ENCODE measurements around the gene HAGHL.
"Not testable (repeated sequence)": the region's sequence is repeated elsewhere in the genome, so short reads cannot be mapped to it uniquely, and the experiment has no call there.

The HAGHL gene

GRCh38 chr16:689175-689897 lies 37.6 kb upstream of the HAGHL start:
- DNase-seq (ENCODE audit: low read depth): no peak

- not testable (repeated sequence) for DNase-seq (ENCODE audit: low read depth)
These were observed 35.7 kb upstream of the HAGHL start for GRCh38 chr16:691242-691641.

GRCh38 chr16:692356-693108 lies 34.4 kb upstream of the HAGHL start:
- DNase-seq (ENCODE audit: low read depth): no peak

- DNase-seq (ENCODE audit: low read depth): no peak
These were observed 33.5 kb upstream of the HAGHL start for GRCh38 chr16:693364-693763.

- no peak for DNase-seq (ENCODE audit: low read depth)
These were observed 33.1 kb upstream of the HAGHL start for GRCh38 chr16:693766-694165.

- DNase-seq (ENCODE audit: low read depth): no peak
These were observed 32.6 kb upstream of the HAGHL start for GRCh38 chr16:694187-694862.

GRCh38 chr16:694863-695354 lies 32.0 kb upstream of the HAGHL start:
- DNase-seq (ENCODE audit: low read depth): no peak

GRCh38 chr16:695355-696089 lies 31.4 kb upstream of the HAGHL start:
- DNase-seq (ENCODE audit: low read depth): no peak

- DNase-seq (ENCODE audit: low read depth): no peak
These were observed 27.8 kb upstream of the HAGHL start for GRCh38 chr16:698911-699671.

- DNase-seq (ENCODE audit: low read depth): no peak
These were observed 26.0 kb upstream of the HAGHL start for GRCh38 chr16:700684-701584.

GRCh38 chr16:702341-702740 lies 24.6 kb upstream of the HAGHL start:
- no peak for DNase-seq (ENCODE audit: low read depth)

- DNase-seq (ENCODE audit: low read depth): no peak
These were observed 23.5 kb upstream of the HAGHL start for GRCh38 chr16:703406-703805.

GRCh38 chr16:704047-704446 lies 22.9 kb upstream of the HAGHL start:
- DNase-seq (ENCODE audit: low read depth): no peak

GRCh38 chr16:704552-705380 lies 22.1 kb upstream of the HAGHL start:
- DNase-seq (ENCODE audit: low read depth): no peak

GRCh38 chr16:705431-706188 lies 21.3 kb upstream of the HAGHL start, which contains the start of gene FBXL16:
Gene FBXL16, minus strand, starts transcription at chr16:705801. Its CDS starts 8,396 bp downstream, at chr16:697405.
- DNase-seq (ENCODE audit: low read depth): no peak

- DNase-seq (ENCODE audit: low read depth): no peak
These were observed 20.5 kb upstream of the HAGHL start for GRCh38 chr16:706189-707061.

GRCh38 chr16:707062-707538 lies 19.8 kb upstream of the HAGHL start:
- no peak for DNase-seq (ENCODE audit: low read depth)

Data from fibroblast of the conjunctiva (primary cell).